GM23338 (cell line): ENCODE results near the gene TNNC1. TPM values are rescaled to one million over a fixed set of nuclear protein-coding genes. Genes with fewer than 3 reads are reported as not detected.

Source experiments
- ATAC-seq: fragments of 200-7000 bp; cut with Tn5 transposase; 3 replicates; pipeline ENCODE4 v1.9.1; 2020
- DNase-seq: peaks from one replicate; pipeline ENCODE4 v3.0.0-alpha.2; 2015; ENCODE audit warnings: low spot score
- H2AFZ ChIP-seq: fragments of 200-600 bp; sonication (generic); 2 replicates; pipeline ENCODE4 v1.8.0; 2016; ENCODE audit warnings: antibody characterized with exemption, mild to moderate bottlenecking, moderate library complexity
- H3F3A ChIP-seq: fragments of 200-600 bp; sonication (generic); replicated peaks from 2 replicates; pipeline ENCODE4 v1.8.0; 2017; ENCODE audit warnings: antibody characterized with exemption, mixed run types, low read depth
- H3K27ac ChIP-seq: fragments of 200-600 bp; sonication (generic); 2 replicates; pipeline ENCODE4 v1.6.1; 2016; ENCODE audit warnings: low read depth
- H3K27me3 ChIP-seq: fragments of 200-600 bp; sonication (generic); 2 replicates; pipeline ENCODE4 v1.8.0; 2016; ENCODE audit warnings: mild to moderate bottlenecking, mixed run types, moderate library complexity; ENCODE audit not compliant: insufficient read depth
- H3K36me3 ChIP-seq: fragments of 200-600 bp; sonication (generic); 2 replicates; pipeline ENCODE4 v1.8.0; 2016; ENCODE audit warnings: mild to moderate bottlenecking; ENCODE audit not compliant: insufficient read depth
- H3K4me1 ChIP-seq: fragments of 200-600 bp; sonication (generic); 2 replicates; pipeline ENCODE4 v1.8.0; 2016; ENCODE audit warnings: mild to moderate bottlenecking, moderate library complexity; ENCODE audit not compliant: insufficient read depth
- H3K4me2 ChIP-seq: fragments of 200-600 bp; sonication (generic); 2 replicates; pipeline ENCODE4 v1.7.1; 2017; ENCODE audit warnings: mixed run types
- H3K4me3 ChIP-seq: fragments of 200-600 bp; sonication (generic); 2 replicates; pipeline ENCODE4 v1.6.1; 2016; ENCODE audit warnings: mixed run types
- H3K79me2 ChIP-seq: fragments of 200-600 bp; sonication (generic); replicated peaks from 2 replicates; pipeline ENCODE4 v1.8.0; 2017; ENCODE audit warnings: mild to moderate bottlenecking; ENCODE audit not compliant: insufficient read depth
- H3K9me2 ChIP-seq: fragments of 200-600 bp; sonication (generic); 2 replicates; pipeline ENCODE4 v1.8.0; 2017; ENCODE audit not compliant: insufficient read depth
- H4K20me1 ChIP-seq: fragments of 200-600 bp; sonication (generic); replicated peaks from 2 replicates; pipeline ENCODE4 v1.8.0; 2017; ENCODE audit warnings: mild to moderate bottlenecking; ENCODE audit not compliant: insufficient read depth
- H3K27ac Mint-ChIP-seq: 2 replicates; pipeline ENCODE4 v1.8.0; 2020; ENCODE audit warnings: inconsistent platforms, mild to moderate bottlenecking, moderate library complexity, mixed read lengths
- H3K27me3 Mint-ChIP-seq: 3 replicates; pipeline ENCODE4 v1.8.0; 2022; ENCODE audit warnings: low read depth, mild to moderate bottlenecking, moderate library complexity, mixed read lengths, inconsistent platforms; ENCODE audit not compliant: insufficient read depth, poor library complexity
- H3K36me3 Mint-ChIP-seq: 3 replicates; pipeline ENCODE4 v1.8.0; 2021; ENCODE audit warnings: low read depth, mild to moderate bottlenecking, inconsistent platforms, moderate library complexity, mixed read lengths
- H3K4me1 Mint-ChIP-seq: 3 replicates; pipeline ENCODE4 v1.8.0; 2020; ENCODE audit warnings: mild to moderate bottlenecking, inconsistent platforms, mixed read lengths
- H3K4me3 Mint-ChIP-seq: 3 replicates; pipeline ENCODE4 v1.8.0; 2021; ENCODE audit warnings: moderate library complexity, mild to moderate bottlenecking, inconsistent platforms, mixed read lengths
- H3K9me3 Mint-ChIP-seq: 3 replicates; pipeline ENCODE4 v1.8.0; 2020; ENCODE audit warnings: moderate library complexity, mild to moderate bottlenecking, inconsistent platforms, mixed read lengths
- CREB1 ChIP-seq: fragments of 250-450 bp; sonication (Bioruptor Pico); IDR thresholded peaks from 2 replicates; pipeline ENCODE4 v1.5.0; 2020; ENCODE audit warnings: low read depth, mild to moderate bottlenecking, moderate library complexity
- CTCF ChIP-seq, 2 experiments: fragments of 200-600 bp in 1 of 2; sonication (generic) in 1 of 2; conservative IDR thresholded peaks; 2 replicates each; pipeline versions ENCODE4 v1.5.1 to v1.6.1; 2016 to 2017; ENCODE audit warnings: antibody characterized with exemption in 2 of 2, low read depth in 2 of 2, mild to moderate bottlenecking in 2 of 2, moderate library complexity in 1 of 2
- EZH2 ChIP-seq: fragments of 200-600 bp; sonication (generic); IDR thresholded peaks from one replicate; pipeline ENCODE4 v1.8.0; 2017; ENCODE audit warnings: antibody characterized with exemption, mild to moderate bottlenecking, low read depth; ENCODE audit not compliant: unreplicated experiment
- EZH2phosphoT487 ChIP-seq: fragments of 200-600 bp; sonication (generic); IDR thresholded peaks from one replicate; pipeline ENCODE4 v1.8.1; 2018; ENCODE audit warnings: antibody characterized with exemption; ENCODE audit not compliant: unreplicated experiment
- JUNB ChIP-seq: IDR thresholded peaks from one replicate; pipeline ENCODE4 v1.6.1; 2016; ENCODE audit warnings: antibody characterized with exemption; ENCODE audit not compliant: unreplicated experiment
- NANOG ChIP-seq: IDR thresholded peaks from 2 replicates; pipeline ENCODE4 v1.6.1; 2016; ENCODE audit warnings: antibody characterized with exemption, borderline replicate concordance
- POLR2AphosphoS5 ChIP-seq: IDR thresholded peaks from 2 replicates; pipeline ENCODE4 v1.6.1; 2016; ENCODE audit warnings: antibody characterized with exemption, low read depth
- REST ChIP-seq: IDR thresholded peaks from one replicate; pipeline ENCODE4 v1.6.1; 2018; ENCODE audit warnings: antibody characterized with exemption; ENCODE audit not compliant: unreplicated experiment
- STAT1 ChIP-seq: IDR thresholded peaks from one replicate; pipeline ENCODE4 v1.6.1; 2016; ENCODE audit warnings: antibody characterized with exemption; ENCODE audit not compliant: unreplicated experiment
- ZNF114 ChIP-seq: fragments of 250-450 bp; sonication (Bioruptor Pico); IDR thresholded peaks from 2 replicates; pipeline ENCODE4 v1.5.0; 2020; ENCODE audit warnings: mild to moderate bottlenecking, moderate library complexity
- ZNF331 ChIP-seq: fragments of 250-450 bp; sonication (Bioruptor Pico); IDR thresholded peaks from 2 replicates; pipeline ENCODE4 v1.5.0; 2020; ENCODE audit warnings: low read depth, mild to moderate bottlenecking, moderate library complexity
- polyA plus RNA-seq: library from polyadenylated mRNA; unstranded; fragments of >200 nt; fragmentation: Nextera tagmentation; extraction: Ambion mirVana; gene quantifications from 2 replicates; pipeline ENCODE4 v1.2.1, GENCODE V29; 2016
- total RNA-seq: library from RNA; depleted of rRNA; stranded (reverse); fragments of >200 nt; shearing (Covaris generic); gene quantifications from 2 replicates; pipeline ENCODE4 v1.2.3, GENCODE V29; 2014
- TF ChIP-seq, protein P1 (sequence below): IDR thresholded peaks from 2 replicates; pipeline ENCODE4 v1.6.1; 2016; ENCODE audit warnings: antibody characterized with exemption
- TF ChIP-seq, protein P2 (sequence below): fragments of 250-450 bp; sonication (Bioruptor Pico); IDR thresholded peaks from 2 replicates; pipeline ENCODE4 v1.5.0; 2020; ENCODE audit warnings: mild to moderate bottlenecking, moderate library complexity

Gene TNNC1
- total and polyA plus RNA-seq, 2 experiments from 2014 or later: 6.5 to 6.9 TPM

GRCh38 chr3:52433996-52434479 is 19.8 kb downstream of the TNNC1 start:
- no peaks in the 10 kb centered on the region for H3K79me2 ChIP-seq
- H4K20me1 ChIP-seq: no peaks in the 10 kb centered on the region
- ATAC-seq: no peak
- no peaks in the 10 kb centered on the region for H3K4me1 ChIP-seq
- no peak overlapping the region for H2AFZ ChIP-seq
- Mint-ChIP-seq H3K27ac (peak overlapping the region; percentile 18; the same call in 1 of the 2 replicates), H3K27me3 (peaks cover 7% of the 10 kb centered on the region), H3K36me3 (no peaks in the 10 kb centered on the region; the same call in 2 of the 3 replicates), H3K9me3 (no peaks in the 10 kb centered on the region), H3K4me1 (peaks cover 11% of the 10 kb centered on the region), H3K4me3 (no peak overlapping the region)
- no peak overlapping the region for H3K4me2 ChIP-seq
- TF ChIP-seq STAT1 (no peak), ZNF331 (CRISPR knock-in tag) (no peak), POLR2AphosphoS5 (no peak), REST (no peak), EZH2 (no peak), JUNB (no peak), EZH2phosphoT487 (no peak), NANOG (no peak), ZNF114 (no peak), CREB1 (CRISPR knock-in tag) (no peak), CTCF (conservative IDR thresholded peaks at IDR 0.05; ENCODE audit: low read depth in 2 of 2) (no peak)
- TF ChIP-seq, protein P1, sequence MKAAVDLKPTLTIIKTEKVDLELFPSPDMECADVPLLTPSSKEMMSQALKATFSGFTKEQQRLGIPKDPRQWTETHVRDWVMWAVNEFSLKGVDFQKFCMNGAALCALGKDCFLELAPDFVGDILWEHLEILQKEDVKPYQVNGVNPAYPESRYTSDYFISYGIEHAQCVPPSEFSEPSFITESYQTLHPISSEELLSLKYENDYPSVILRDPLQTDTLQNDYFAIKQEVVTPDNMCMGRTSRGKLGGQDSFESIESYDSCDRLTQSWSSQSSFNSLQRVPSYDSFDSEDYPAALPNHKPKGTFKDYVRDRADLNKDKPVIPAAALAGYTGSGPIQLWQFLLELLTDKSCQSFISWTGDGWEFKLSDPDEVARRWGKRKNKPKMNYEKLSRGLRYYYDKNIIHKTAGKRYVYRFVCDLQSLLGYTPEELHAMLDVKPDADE: no peak
- TF ChIP-seq, protein P2, sequence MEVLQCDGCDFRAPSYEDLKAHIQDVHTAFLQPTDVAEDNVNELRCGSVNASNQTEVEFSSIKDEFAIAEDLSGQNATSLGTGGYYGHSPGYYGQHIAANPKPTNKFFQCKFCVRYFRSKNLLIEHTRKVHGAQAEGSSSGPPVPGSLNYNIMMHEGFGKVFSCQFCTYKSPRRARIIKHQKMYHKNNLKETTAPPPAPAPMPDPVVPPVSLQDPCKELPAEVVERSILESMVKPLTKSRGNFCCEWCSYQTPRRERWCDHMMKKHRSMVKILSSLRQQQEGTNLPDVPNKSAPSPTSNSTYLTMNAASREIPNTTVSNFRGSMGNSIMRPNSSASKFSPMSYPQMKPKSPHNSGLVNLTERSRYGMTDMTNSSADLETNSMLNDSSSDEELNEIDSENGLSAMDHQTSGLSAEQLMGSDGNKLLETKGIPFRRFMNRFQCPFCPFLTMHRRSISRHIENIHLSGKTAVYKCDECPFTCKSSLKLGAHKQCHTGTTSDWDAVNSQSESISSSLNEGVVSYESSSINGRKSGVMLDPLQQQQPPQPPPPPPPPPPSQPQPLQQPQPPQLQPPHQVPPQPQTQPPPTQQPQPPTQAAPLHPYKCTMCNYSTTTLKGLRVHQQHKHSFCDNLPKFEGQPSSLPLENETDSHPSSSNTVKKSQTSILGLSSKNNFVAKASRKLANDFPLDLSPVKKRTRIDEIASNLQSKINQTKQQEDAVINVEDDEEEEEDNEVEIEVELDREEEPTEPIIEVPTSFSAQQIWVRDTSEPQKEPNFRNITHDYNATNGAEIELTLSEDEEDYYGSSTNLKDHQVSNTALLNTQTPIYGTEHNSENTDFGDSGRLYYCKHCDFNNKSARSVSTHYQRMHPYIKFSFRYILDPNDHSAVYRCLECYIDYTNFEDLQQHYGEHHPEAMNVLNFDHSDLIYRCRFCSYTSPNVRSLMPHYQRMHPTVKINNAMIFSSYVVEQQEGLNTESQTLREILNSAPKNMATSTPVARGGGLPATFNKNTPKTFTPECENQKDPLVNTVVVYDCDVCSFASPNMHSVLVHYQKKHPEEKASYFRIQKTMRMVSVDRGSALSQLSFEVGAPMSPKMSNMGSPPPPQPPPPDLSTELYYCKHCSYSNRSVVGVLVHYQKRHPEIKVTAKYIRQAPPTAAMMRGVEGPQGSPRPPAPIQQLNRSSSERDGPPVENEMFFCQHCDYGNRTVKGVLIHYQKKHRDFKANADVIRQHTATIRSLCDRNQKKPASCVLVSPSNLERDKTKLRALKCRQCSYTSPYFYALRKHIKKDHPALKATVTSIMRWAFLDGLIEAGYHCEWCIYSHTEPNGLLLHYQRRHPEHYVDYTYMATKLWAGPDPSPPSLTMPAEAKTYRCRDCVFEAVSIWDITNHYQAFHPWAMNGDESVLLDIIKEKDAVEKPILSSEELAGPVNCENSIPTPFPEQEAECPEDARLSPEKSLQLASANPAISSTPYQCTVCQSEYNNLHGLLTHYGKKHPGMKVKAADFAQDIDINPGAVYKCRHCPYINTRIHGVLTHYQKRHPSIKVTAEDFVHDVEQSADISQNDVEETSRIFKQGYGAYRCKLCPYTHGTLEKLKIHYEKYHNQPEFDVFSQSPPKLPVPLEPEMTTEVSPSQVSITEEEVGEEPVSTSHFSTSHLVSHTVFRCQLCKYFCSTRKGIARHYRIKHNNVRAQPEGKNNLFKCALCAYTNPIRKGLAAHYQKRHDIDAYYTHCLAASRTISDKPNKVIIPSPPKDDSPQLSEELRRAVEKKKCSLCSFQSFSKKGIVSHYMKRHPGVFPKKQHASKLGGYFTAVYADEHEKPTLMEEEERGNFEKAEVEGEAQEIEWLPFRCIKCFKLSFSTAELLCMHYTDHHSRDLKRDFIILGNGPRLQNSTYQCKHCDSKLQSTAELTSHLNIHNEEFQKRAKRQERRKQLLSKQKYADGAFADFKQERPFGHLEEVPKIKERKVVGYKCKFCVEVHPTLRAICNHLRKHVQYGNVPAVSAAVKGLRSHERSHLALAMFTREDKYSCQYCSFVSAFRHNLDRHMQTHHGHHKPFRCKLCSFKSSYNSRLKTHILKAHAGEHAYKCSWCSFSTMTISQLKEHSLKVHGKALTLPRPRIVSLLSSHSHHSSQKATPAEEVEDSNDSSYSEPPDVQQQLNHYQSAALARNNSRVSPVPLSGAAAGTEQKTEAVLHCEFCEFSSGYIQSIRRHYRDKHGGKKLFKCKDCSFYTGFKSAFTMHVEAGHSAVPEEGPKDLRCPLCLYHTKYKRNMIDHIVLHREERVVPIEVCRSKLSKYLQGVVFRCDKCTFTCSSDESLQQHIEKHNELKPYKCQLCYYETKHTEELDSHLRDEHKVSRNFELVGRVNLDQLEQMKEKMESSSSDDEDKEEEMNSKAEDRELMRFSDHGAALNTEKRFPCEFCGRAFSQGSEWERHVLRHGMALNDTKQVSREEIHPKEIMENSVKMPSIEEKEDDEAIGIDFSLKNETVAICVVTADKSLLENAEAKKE: no peak
- no peak overlapping the region for H3K27ac ChIP-seq
- H3K4me3 ChIP-seq: no peak overlapping the region
- H3K36me3 ChIP-seq: no peaks in the 10 kb centered on the region
- H3K27me3 ChIP-seq: no peaks in the 10 kb centered on the region
- no peaks in the 10 kb centered on the region for H3F3A ChIP-seq
- no peaks in the 10 kb centered on the region for H3K9me2 ChIP-seq
- DNase-seq: no peak
